Endothelial cell of umbilical vein (primary cell): ENCODE results near the gene PAQR6. TPM values are rescaled to one million over a fixed set of nuclear protein-coding genes. Genes with fewer than 3 reads are reported as not detected.

ENCODE experiments used
- BruUV-seq: library from RNA; stranded (reverse); fragments of 400-500 nt; replicated peaks from 2 replicates; lab custom pipeline; 2021; lab: Mats Ljungman, UMichigan
- CTCF ChIA-PET: fragments of 300-600, 350-600 bp; sonication (Branson Sonifier 250); formaldehyde crosslinking; loops from one replicate; lab custom pipeline; 2021; ENCODE audit warnings: antibody characterized with exemption, inconsistent platforms; lab: Charles Lee
- POLR2A ChIA-PET: fragments of 300-600, 350-600 bp; sonication (Branson Sonifier 250); formaldehyde crosslinking; loops from one replicate; lab custom pipeline; 2021; ENCODE audit warnings: antibody characterized with exemption, inconsistent platforms; lab: Charles Lee
- DNase-seq: peaks from one replicate; pipeline ENCODE4 v3.0.0-alpha.2; 2011; ENCODE audit warnings: low read depth, low spot score
- FAIRE-seq: peaks from 2 replicates; lab custom pipeline; 2011; peaks lifted over from hg19 to GRCh38; lab: Jason Lieb, UNC
- H2AFZ ChIP-seq: 2 replicates; pipeline ENCODE4 v1.6.0; 2012; ENCODE audit warnings: low read depth, low read length, control low read depth, inconsistent platforms
- H3K27ac ChIP-seq: 2 replicates; pipeline ENCODE4 v1.5.1; 2011; ENCODE audit warnings: low read depth, mild to moderate bottlenecking, control low read depth, low read length, moderate library complexity; ENCODE audit not compliant: insufficient read depth
- H3K27me3 ChIP-seq, 2 experiments: 2 replicates each; pipeline versions ENCODE4 v1.6.0 to v1.6.1; 2011; ENCODE audit warnings: low read length in 2 of 2, mixed read lengths in 1 of 2; ENCODE audit not compliant: control insufficient read depth in 2 of 2, insufficient read depth in 2 of 2
- H3K36me3 ChIP-seq, 2 experiments: 2 replicates in 1 of 2; 3 replicates in 1 of 2; pipeline ENCODE4 v1.5.1; 2011; ENCODE audit warnings: low read length in 2 of 2, mild to moderate bottlenecking in 1 of 2, moderate library complexity in 1 of 2; ENCODE audit not compliant: control insufficient read depth in 2 of 2, insufficient read depth in 2 of 2; ENCODE audit errors: extremely low read depth in 1 of 2
- H3K4me1 ChIP-seq: 3 replicates; pipeline ENCODE4 v1.5.1; 2011; ENCODE audit warnings: mild to moderate bottlenecking, low read length; ENCODE audit not compliant: control insufficient read depth, insufficient read depth; ENCODE audit errors: extremely low read depth
- H3K4me2 ChIP-seq: 2 replicates; pipeline ENCODE4 v1.6.1; 2011; ENCODE audit warnings: low read length, control low read depth, mixed read lengths; ENCODE audit not compliant: insufficient read depth
- H3K4me3 ChIP-seq, 3 experiments: fragments of 200-600 bp in 1 of 3; sonication (generic), shearing (Covaris generic) in 1 of 3; replicated peaks in 1 of 3; 2 replicates each; pipeline ENCODE4 v1.5.1; 2011 to 2016; ENCODE audit warnings: control low read depth in 3 of 3, low read length in 3 of 3, mild to moderate bottlenecking in 2 of 3, inconsistent platforms in 1 of 3, low read depth in 1 of 3, moderate library complexity in 1 of 3; ENCODE audit not compliant: insufficient read depth in 1 of 3
- H3K79me2 ChIP-seq: 2 replicates; pipeline ENCODE4 v1.6.0; 2012; ENCODE audit warnings: low read length, inconsistent platforms; ENCODE audit not compliant: control insufficient read depth, insufficient read depth
- H3K9ac ChIP-seq: replicated peaks from 2 replicates; pipeline ENCODE3; 2011; ENCODE audit warnings: low read length, control low read depth; ENCODE audit not compliant: insufficient read depth; ENCODE audit errors: extremely low read depth
- H3K9me1 ChIP-seq: replicated peaks from 3 replicates; pipeline ENCODE4 v1.6.0; 2011; ENCODE audit warnings: mild to moderate bottlenecking, low read length; ENCODE audit not compliant: control insufficient read depth, insufficient read depth; ENCODE audit errors: extremely low read depth
- H3K9me3 ChIP-seq: replicated peaks from 2 replicates; pipeline ENCODE4 v1.5.1; 2012; ENCODE audit warnings: low read length, inconsistent platforms; ENCODE audit not compliant: control insufficient read depth, insufficient read depth
- H4K20me1 ChIP-seq: replicated peaks from 2 replicates; pipeline ENCODE3; 2011; ENCODE audit warnings: mild to moderate bottlenecking, low read length; ENCODE audit not compliant: control insufficient read depth, insufficient read depth; ENCODE audit errors: extremely low read depth
- EZH2 ChIP-seq: IDR thresholded peaks from 2 replicates; pipeline ENCODE4 v1.6.1; 2012; ENCODE audit warnings: borderline replicate concordance, low read depth, mild to moderate bottlenecking, moderate library complexity, low read length, inconsistent platforms; ENCODE audit not compliant: severe bottlenecking
- FOS ChIP-seq: IDR thresholded peaks from 2 replicates; pipeline ENCODE4 v1.6.1; 2011; ENCODE audit warnings: mild to moderate bottlenecking, low read length, moderate library complexity, borderline replicate concordance; ENCODE audit not compliant: insufficient read depth
- GATA2 ChIP-seq: IDR thresholded peaks from 2 replicates; pipeline ENCODE4 v1.7.0; 2011; ENCODE audit warnings: low read depth, mild to moderate bottlenecking, moderate library complexity, mixed read lengths, low read length; ENCODE audit not compliant: insufficient read length, insufficient read depth
- JUN ChIP-seq: IDR thresholded peaks from 2 replicates; pipeline ENCODE4 v1.6.1; 2011; ENCODE audit warnings: borderline replicate concordance, low read depth; ENCODE audit not compliant: insufficient read length, insufficient read depth
- MAX ChIP-seq: IDR thresholded peaks from 2 replicates; pipeline ENCODE4 v1.6.1; 2011; ENCODE audit not compliant: insufficient read depth, insufficient read length
- MYC ChIP-seq: IDR thresholded peaks from one replicate; pipeline ENCODE4 v1.6.1; 2011; ENCODE audit warnings: mild to moderate bottlenecking, low read depth, low read length
- POLR2A ChIP-seq: IDR thresholded peaks from 2 replicates; pipeline ENCODE4 v1.6.1; 2012; ENCODE audit warnings: low read depth, mild to moderate bottlenecking, control low read depth, low read length
- POLR2AphosphoS5 ChIP-seq: IDR thresholded peaks from 2 replicates; pipeline ENCODE4 v1.6.1; 2012; ENCODE audit warnings: low read depth, mild to moderate bottlenecking, control low read depth, low read length, moderate library complexity; ENCODE audit not compliant: insufficient read depth
- dilution Hi-C: fragments of 300-500 bp; cut with MboI; formaldehyde crosslinking; loops from one replicate; pipeline ENCODE4 v1.15.0; 2019; ENCODE audit warnings: low sequenced_read_pairs; ENCODE audit not compliant: extremely low pct_ligation_motif_present
- intact Hi-C: fragments of 100-400 bp; cut with micrococcal nuclease; formaldehyde crosslinking; loops from one replicate; pipeline ENCODE4 v1.10.0; 2022
- polyA plus RNA-seq, 4 experiments: library from polyadenylated mRNA; depleted of rRNA in 3 of 4; stranded (reverse) in 3 of 4; unstranded in 1 of 4; fragments of >200 nt; gene quantifications; 2 replicates each; pipeline versions ENCODE4 v1.2.1 to v1.2.3, GENCODE V29; 2011 to 2012; ENCODE audit warnings: missing spikeins in 1 of 4
- total RNA-seq: library from RNA; stranded (reverse); gene quantifications from 2 replicates; pipeline ENCODE4 v1.2.3, GENCODE V29; 2021
- TF ChIP-seq, protein P1 (sequence below), 2 donors: IDR thresholded peaks; 1 replicate in 1 of 2; 2 replicates in 1 of 2; pipeline ENCODE4 v1.5.1; 2011; ENCODE audit warnings: low read length in 2 of 2, mild to moderate bottlenecking in 2 of 2, moderate library complexity in 2 of 2, control low read depth in 1 of 2, inconsistent platforms in 1 of 2, low read depth in 1 of 2; ENCODE audit not compliant: insufficient read depth in 1 of 2; ENCODE audit errors: extremely low read depth in 1 of 2

Gene PAQR6
- total and polyA plus RNA-seq, 2 donors (not counting 3 experiments of a cell fraction or from before 2014, with no cell fraction given) = 1.6 to 2.2 TPM

GRCh38 chr1:156211243-156211642, 36.6 kb downstream of the PAQR6 start:
- Histone ChIP-seq H3K9me1 (no peaks in the 10 kb centered on the region), H3K9ac (no peak overlapping the region), H3K27ac (no peak overlapping the region), H3K36me3 (peaks cover 0 to 15% of the 10 kb centered on the region in 2 experiments), H3K79me2 (peaks cover 6% of the 10 kb centered on the region), H3K27me3 (no peaks in the 10 kb centered on the region), H3K4me3 (no peak overlapping the region), H3K4me2 (no peak overlapping the region), H2AFZ (no peak overlapping the region), H3K4me1 (peaks cover 6% of the 10 kb centered on the region), H4K20me1 (no peaks in the 10 kb centered on the region), H3K9me3 (no peaks in the 10 kb centered on the region)
- BruUV-seq = no TSS peak
- dilution Hi-C loops = no loop called here
- FAIRE-seq = no peak
- DNase-seq = no peak
- TF ChIP-seq FOS (no peak), JUN (no peak), MYC (no peak), GATA2 (no peak), POLR2AphosphoS5 (no peak), MAX (no peak), POLR2A (no peak), EZH2 (no peak)
- TF ChIP-seq, protein P1, sequence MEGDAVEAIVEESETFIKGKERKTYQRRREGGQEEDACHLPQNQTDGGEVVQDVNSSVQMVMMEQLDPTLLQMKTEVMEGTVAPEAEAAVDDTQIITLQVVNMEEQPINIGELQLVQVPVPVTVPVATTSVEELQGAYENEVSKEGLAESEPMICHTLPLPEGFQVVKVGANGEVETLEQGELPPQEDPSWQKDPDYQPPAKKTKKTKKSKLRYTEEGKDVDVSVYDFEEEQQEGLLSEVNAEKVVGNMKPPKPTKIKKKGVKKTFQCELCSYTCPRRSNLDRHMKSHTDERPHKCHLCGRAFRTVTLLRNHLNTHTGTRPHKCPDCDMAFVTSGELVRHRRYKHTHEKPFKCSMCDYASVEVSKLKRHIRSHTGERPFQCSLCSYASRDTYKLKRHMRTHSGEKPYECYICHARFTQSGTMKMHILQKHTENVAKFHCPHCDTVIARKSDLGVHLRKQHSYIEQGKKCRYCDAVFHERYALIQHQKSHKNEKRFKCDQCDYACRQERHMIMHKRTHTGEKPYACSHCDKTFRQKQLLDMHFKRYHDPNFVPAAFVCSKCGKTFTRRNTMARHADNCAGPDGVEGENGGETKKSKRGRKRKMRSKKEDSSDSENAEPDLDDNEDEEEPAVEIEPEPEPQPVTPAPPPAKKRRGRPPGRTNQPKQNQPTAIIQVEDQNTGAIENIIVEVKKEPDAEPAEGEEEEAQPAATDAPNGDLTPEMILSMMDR (IDR thresholded peaks at IDR 0.05; ENCODE audit: extremely low read depth in 1 of 2, insufficient read depth in 1 of 2, low read depth in 1 of 2, low read length in 2 of 2) = no peak
- POLR2A ChIA-PET = interaction anchor here (1.1 kb wide), 1 partner anchor 18 kb away, joined by 3 read pairs; the partner anchor contains the start of gene SLC25A44
- CTCF ChIA-PET = interaction anchor here (0.6 to 1.0 kb wide), 2 partner anchors 14 to 52 kb away, joined by 3 to 5 read pairs; no protein-coding TSS in a partner anchor
- intact Hi-C loops = loop anchor here (5.0 kb wide), 1 partner anchor 109 kb away; no protein-coding TSS in a partner anchor
